Hepatocyte (in vitro differentiated cells): Measurements from ENCODE around the gene WDR59.

Experiments
- EZH2 ChIP-seq: fragments of 200-600 bp; sonication (generic); IDR thresholded peaks from 2 replicates; pipeline ENCODE4 v1.6.1; 2016; ENCODE audit warnings: antibody characterized with exemption, mild to moderate bottlenecking, borderline replicate concordance
- EZH2phosphoT487 ChIP-seq: fragments of 200-600 bp; sonication (generic); IDR thresholded peaks from one replicate; pipeline ENCODE4 v1.6.1; 2018; ENCODE audit warnings: antibody characterized with exemption, mild to moderate bottlenecking, low read depth, moderate library complexity; ENCODE audit not compliant: unreplicated experiment, severe bottlenecking
- TF ChIP-seq, protein P1 (sequence below): fragments of 200-600 bp; sonication (generic); IDR thresholded peaks from 2 replicates; pipeline ENCODE4 v1.5.1; 2016; ENCODE audit warnings: antibody characterized with exemption, mild to moderate bottlenecking; ENCODE audit not compliant: poor library complexity

DNA sequence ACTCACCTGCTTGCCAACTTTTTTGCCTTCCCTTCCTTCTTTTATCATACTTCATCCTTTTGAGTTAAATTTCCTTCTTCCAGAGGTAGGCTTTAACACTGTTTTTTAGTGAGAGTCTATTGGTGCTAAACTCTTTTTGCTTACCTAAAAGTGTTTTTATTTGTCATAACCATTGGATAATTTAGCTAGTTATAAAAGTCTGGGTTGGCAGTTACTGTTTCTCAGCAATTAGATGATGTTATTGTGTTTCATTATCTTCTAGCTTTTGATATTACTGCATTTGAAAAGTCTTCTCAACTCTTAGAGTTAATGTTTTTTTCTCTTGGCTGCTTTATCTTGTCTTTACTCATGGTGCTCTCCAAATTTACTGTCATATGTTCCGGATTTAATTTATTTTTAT lies 36.5 kb upstream of the WDR59 start:
- TF ChIP-seq, protein P1, sequence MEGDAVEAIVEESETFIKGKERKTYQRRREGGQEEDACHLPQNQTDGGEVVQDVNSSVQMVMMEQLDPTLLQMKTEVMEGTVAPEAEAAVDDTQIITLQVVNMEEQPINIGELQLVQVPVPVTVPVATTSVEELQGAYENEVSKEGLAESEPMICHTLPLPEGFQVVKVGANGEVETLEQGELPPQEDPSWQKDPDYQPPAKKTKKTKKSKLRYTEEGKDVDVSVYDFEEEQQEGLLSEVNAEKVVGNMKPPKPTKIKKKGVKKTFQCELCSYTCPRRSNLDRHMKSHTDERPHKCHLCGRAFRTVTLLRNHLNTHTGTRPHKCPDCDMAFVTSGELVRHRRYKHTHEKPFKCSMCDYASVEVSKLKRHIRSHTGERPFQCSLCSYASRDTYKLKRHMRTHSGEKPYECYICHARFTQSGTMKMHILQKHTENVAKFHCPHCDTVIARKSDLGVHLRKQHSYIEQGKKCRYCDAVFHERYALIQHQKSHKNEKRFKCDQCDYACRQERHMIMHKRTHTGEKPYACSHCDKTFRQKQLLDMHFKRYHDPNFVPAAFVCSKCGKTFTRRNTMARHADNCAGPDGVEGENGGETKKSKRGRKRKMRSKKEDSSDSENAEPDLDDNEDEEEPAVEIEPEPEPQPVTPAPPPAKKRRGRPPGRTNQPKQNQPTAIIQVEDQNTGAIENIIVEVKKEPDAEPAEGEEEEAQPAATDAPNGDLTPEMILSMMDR = no peak
- TF ChIP-seq EZH2phosphoT487 = no peak
- no peak for TF ChIP-seq EZH2
